Measurements from ENCODE around the gene RAB40C.

Gene RAB40C

DNA sequence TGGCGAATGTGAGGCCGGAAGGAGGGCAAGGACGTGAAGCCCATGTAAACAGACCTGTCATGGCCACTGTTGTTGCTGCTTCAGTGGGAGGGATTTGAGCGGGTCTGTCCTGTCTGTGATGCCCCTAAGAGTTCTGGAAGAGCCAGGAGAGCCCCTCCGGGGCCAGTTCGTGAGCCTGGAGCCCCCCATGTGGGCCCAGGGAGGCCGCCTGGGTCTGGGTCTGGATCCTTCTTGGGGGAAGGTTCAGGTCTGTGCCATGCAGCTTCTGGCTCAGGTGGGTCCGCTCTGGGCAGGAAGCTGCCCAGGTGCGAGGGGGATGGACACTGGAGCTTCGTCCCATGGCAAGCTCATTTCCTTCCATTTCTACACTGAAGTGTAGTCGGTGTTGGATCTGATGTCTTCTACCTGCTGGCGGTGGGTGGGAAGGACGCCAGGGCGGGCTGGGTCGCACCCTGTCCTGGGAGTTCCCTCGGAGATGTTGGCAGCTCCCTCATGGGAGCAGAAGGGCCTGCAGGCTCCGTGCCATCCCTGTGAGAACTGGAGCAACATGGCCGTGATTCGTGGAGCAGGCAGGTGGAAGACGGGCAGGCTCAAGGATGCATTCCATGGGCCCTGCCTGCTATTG, 29.7 kb downstream of the RAB40C start:
- no peak for DNase-seq

- no peak for DNase-seq
These were observed 31.0 kb downstream of the RAB40C start for GRCh38 chr16:620700-621525.

- no peak for DNase-seq
These were observed 31.8 kb downstream of the RAB40C start for GRCh38 chr16:621526-622105.

GRCh38 chr16:622920-623280, 33.0 kb downstream of the RAB40C start:
- DNase-seq: no peak

GRCh38 chr16:624526-625070, 34.7 kb downstream of the RAB40C start:
- no peak for DNase-seq

- DNase-seq: no peak
These were observed 35.5 kb downstream of the RAB40C start for GRCh38 chr16:625117-625976.

DNA sequence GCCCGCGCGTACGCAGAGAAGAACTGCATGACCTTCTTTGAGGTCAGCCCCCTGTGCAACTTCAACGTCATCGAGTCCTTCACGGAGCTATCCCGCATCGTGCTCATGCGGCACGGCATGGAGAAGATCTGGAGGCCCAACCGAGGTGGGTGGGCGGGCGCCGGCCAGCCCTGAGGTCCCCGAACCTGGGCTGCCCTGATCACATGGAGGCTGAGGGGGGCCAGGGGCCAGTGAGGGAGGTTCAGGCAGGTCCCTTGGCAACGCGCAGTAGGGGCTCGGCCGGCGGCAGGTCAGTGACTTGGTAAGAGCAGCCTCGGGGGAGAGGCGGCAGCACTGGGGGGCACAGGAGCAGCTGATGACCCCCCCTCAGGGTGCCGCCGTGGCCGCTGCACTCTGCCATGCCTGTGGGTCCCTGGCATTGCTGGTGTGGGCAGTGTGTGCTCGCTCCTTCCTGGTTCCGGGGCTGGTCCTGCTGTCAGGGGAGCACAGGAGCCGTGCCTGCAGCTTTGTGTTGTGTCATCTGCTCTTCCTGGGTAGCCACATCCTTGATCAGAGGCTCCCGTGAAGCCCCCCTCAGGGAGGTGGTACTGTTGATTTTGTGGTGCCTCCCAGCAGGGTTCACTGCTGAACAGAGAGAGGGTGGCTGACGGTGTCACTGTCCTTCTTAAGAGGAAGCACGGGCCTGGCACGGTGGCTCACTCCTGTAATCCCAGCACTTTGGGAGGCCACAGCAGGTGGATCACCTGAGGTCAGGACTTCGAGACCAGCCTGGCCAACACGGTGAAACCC, 36.3 kb downstream of the RAB40C start:
- no peak for DNase-seq

DNA sequence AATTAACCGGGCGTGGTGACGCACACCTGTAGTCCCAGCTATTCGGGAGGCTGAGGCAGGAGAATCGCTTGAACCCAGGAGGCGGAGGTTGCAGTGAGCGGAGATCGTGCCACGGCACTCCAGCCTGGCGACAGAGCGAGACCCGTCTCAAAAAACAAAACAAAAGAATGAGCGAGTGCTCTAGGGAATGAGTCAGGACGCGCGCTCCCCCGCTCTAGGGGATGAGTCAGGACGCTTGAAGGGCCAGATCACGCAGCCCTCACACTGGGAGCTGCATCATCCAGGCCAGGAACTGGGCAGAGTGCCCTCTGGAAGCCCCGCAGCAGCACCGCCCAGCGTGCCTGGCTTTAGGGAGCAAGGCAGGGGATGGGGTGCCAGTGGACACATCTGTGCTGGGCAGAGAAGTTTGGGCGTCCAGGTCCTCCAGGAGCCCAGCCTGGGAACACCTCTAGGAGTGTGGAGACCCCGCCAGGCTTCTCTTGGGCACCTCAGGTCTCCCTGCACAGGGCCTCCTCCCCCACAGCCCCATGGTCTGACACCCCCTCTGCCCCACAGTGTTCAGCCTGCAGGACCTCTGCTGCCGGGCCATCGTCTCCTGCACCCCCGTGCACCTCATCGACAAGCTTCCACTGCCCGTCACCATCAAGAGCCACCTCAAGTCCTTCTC, 37.1 kb downstream of the RAB40C start:
- no peak for DNase-seq

GRCh38 chr16:627454-628239, 37.8 kb downstream of the RAB40C start:
- DNase-seq: no peak

GRCh38 chr16:628321-629061, 38.6 kb downstream of the RAB40C start:
- no peak for DNase-seq

GRCh38 chr16:629185-629832, 39.4 kb downstream of the RAB40C start:
- no peak for DNase-seq

- DNase-seq: no peak
These were observed 40.0 kb downstream of the RAB40C start for GRCh38 chr16:629833-630248.

DNA sequence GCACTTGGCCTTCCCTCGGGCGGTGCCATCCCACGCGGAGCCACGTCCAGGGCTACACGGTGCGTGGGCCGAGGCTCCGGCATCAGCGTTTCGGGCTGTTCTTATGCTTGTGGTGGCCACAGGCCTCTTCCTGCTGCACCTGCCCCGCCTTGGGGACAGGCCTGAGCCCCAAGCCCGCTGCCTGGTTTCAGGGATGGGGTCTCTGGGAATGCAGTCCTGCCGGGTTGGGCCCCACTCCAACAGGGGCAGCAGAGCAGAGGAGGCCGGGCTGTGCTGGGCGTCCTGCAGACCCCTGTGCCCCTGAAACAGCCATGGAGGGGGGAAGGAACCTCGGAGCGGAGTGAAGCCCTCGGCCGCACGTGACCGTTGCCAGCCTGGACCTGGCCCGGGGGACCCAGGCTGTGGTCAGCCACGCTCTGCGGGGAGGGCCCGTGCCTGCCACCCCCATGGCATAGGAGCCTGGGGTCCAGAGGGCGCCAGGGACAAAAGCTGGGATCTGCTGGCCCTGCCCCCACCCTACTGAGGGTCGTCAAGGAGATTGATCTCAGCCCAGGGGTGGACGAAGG, 40.5 kb downstream of the RAB40C start:
- DNase-seq: no peak

GRCh38 chr16:630815-631405, 41.0 kb downstream of the RAB40C start, which contains the start of gene WFIKKN1:
WFIKKN1 (plus strand) TSS chr16:630985; CDS start chr16:631254, 269 bp downstream.
- no peak for DNase-seq

DNA sequence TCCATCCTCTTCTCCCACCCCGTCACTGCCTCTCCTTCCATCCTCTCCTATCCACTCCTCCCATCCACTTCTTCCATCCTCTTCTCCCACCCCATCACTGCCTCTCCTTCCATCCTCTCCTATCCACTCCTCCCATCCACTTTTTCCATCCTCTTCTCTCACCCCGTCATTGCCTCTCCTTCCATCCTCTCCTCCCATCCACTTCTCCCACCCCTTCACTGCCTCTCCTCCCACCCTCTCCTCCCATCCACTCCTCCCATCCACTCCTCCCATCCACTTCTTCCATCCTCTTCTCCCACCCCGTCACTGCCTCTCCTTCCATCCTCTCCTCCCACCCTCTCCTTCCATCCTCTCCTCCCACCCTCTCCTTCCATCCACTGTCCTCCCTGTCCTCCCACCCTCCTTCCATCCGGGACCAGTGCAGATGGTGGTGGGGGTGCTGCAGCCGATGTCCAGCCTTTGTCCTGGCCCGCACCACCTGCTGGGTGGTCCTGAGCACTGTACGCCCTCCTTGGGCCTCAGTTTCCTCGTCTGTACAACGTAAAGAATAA, 42.0 kb downstream of the RAB40C start:
- DNase-seq: no peak

- no peak for DNase-seq
These were observed 42.8 kb downstream of the RAB40C start for GRCh38 chr16:632486-633335.

All from NCI-H187 treated with DMSO at 0.1 percent for 48 hours (cell line).